H9 (cell line): ENCODE measurements around the gene ZNF423. TPM values are rescaled to one million over a fixed set of nuclear protein-coding genes. Genes with fewer than 3 reads are reported as not detected.

Experiments used
- DNase-seq: peaks from one replicate; pipeline ENCODE4 v3.0.0-alpha.2; 2017
- H2AFZ ChIP-seq: one replicate; pipeline ENCODE4 v1.6.1; 2013; ENCODE audit warnings: mild to moderate bottlenecking, low read length, control low read depth, moderate library complexity
- H2AK5ac ChIP-seq: 2 replicates; pipeline ENCODE4 v1.6.1; 2013; ENCODE audit warnings: low read length, control low read depth, mixed read lengths; ENCODE audit not compliant: insufficient read length
- H2BK120ac ChIP-seq: one replicate; pipeline ENCODE4 v1.6.1; 2013; ENCODE audit warnings: low read depth, mild to moderate bottlenecking, low read length, control low read depth, inconsistent platforms; ENCODE audit not compliant: poor library complexity, severe bottlenecking
- H2BK12ac ChIP-seq: 2 replicates; pipeline ENCODE4 v1.6.1; 2013; ENCODE audit warnings: low read length, control low read depth, mixed read lengths, low read depth; ENCODE audit not compliant: insufficient read length
- H2BK15ac ChIP-seq: 2 replicates; pipeline ENCODE4 v1.6.1; 2013; ENCODE audit warnings: low read depth, low read length, control low read depth
- H2BK20ac ChIP-seq: one replicate; pipeline ENCODE4 v1.6.1; 2013; ENCODE audit warnings: low read depth, mild to moderate bottlenecking, low read length, control low read depth, inconsistent platforms; ENCODE audit not compliant: poor library complexity, severe bottlenecking
- H2BK5ac ChIP-seq: 2 replicates; pipeline ENCODE4 v1.6.1; 2013; ENCODE audit warnings: low read length, control low read depth, mixed read lengths; ENCODE audit not compliant: insufficient read length
- H3K14ac ChIP-seq: 2 replicates; pipeline ENCODE4 v1.6.1; 2013; ENCODE audit warnings: low read length, control low read depth; ENCODE audit not compliant: insufficient read depth
- H3K18ac ChIP-seq: 2 replicates; pipeline ENCODE4 v1.6.1; 2013; ENCODE audit warnings: low read depth, mild to moderate bottlenecking, mixed read lengths, low read length, control low read depth; ENCODE audit not compliant: insufficient read length
- H3K23ac ChIP-seq: 2 replicates; pipeline ENCODE4 v1.6.1; 2013; ENCODE audit warnings: low read length, control low read depth, mixed read lengths, low read depth; ENCODE audit not compliant: insufficient read length
- H3K23me2 ChIP-seq: 2 replicates; pipeline ENCODE4 v1.6.1; 2013; ENCODE audit warnings: low read depth, mild to moderate bottlenecking, mixed read lengths, low read length, control low read depth; ENCODE audit not compliant: insufficient read length, poor library complexity, severe bottlenecking
- H3K27ac ChIP-seq: 2 replicates; pipeline ENCODE4 v1.5.1; 2013; ENCODE audit warnings: low read length, control low read depth, mixed read lengths, low read depth; ENCODE audit not compliant: insufficient read length
- H3K27me3 ChIP-seq: 2 replicates; pipeline ENCODE4 v1.6.1; 2013; ENCODE audit warnings: low read length, control low read depth, inconsistent platforms; ENCODE audit not compliant: insufficient read depth
- H3K4ac ChIP-seq: 2 replicates; pipeline ENCODE4 v1.6.1; 2013; ENCODE audit warnings: low read depth, mild to moderate bottlenecking, control low read depth, inconsistent platforms, low read length, moderate library complexity
- H3K4me1 ChIP-seq: 2 replicates; pipeline ENCODE4 v1.6.1; 2013; ENCODE audit warnings: low read length, control low read depth, inconsistent platforms; ENCODE audit not compliant: insufficient read depth
- H3K4me2 ChIP-seq: 2 replicates; pipeline ENCODE4 v1.6.1; 2013; ENCODE audit warnings: low read length, control low read depth, mixed read lengths; ENCODE audit not compliant: insufficient read length, insufficient read depth
- H3K56ac ChIP-seq: 2 replicates; pipeline ENCODE4 v1.6.1; 2013; ENCODE audit warnings: low read depth, mild to moderate bottlenecking, mixed read lengths, low read length, control low read depth; ENCODE audit not compliant: insufficient read length
- H3K79me1 ChIP-seq: 2 replicates; pipeline ENCODE4 v1.6.1; 2013; ENCODE audit warnings: low read depth, mild to moderate bottlenecking, moderate library complexity, low read length, control low read depth, inconsistent platforms; ENCODE audit not compliant: insufficient read depth, poor library complexity, severe bottlenecking
- H3K79me2 ChIP-seq: 2 replicates; pipeline ENCODE4 v1.6.1; 2013; ENCODE audit warnings: low read length, control low read depth, inconsistent platforms; ENCODE audit not compliant: insufficient read depth
- H3K9ac ChIP-seq: 2 replicates; pipeline ENCODE4 v1.6.1; 2013; ENCODE audit warnings: low read length, control low read depth, mixed read lengths; ENCODE audit not compliant: insufficient read length; ENCODE audit errors: extremely low read depth
- H3K9me3 ChIP-seq: one replicate; pipeline ENCODE4 v1.6.1; 2013; ENCODE audit warnings: low read depth, low read length, inconsistent platforms; ENCODE audit not compliant: control insufficient read depth
- H3T11ph ChIP-seq: one replicate; pipeline ENCODE4 v1.6.1; 2013; ENCODE audit warnings: mild to moderate bottlenecking, low read length, control low read depth, inconsistent platforms
- H4K20me1 ChIP-seq: one replicate; pipeline ENCODE4 v1.6.1; 2013; ENCODE audit not compliant: control insufficient read depth, insufficient read length, insufficient read depth
- H4K5ac ChIP-seq: 2 replicates; pipeline ENCODE4 v1.6.1; 2013; ENCODE audit warnings: low read depth, mild to moderate bottlenecking, mixed read lengths, low read length, control low read depth; ENCODE audit not compliant: insufficient read length
- H4K8ac ChIP-seq: replicated peaks from 2 replicates; pipeline ENCODE4 v1.6.1; 2013; ENCODE audit warnings: low read length, control low read depth, mixed read lengths, low read depth; ENCODE audit not compliant: insufficient read length
- H4K91ac ChIP-seq: 2 replicates; pipeline ENCODE4 v1.6.1; 2013; ENCODE audit warnings: low read depth, mild to moderate bottlenecking, moderate library complexity, mixed read lengths, low read length, control low read depth; ENCODE audit not compliant: insufficient read length
- H3K27ac Mint-ChIP-seq, 3 experiments: 2 replicates in 2 of 3; 3 replicates in 1 of 3; pipeline ENCODE4 v1.8.0; 2020 to 2021; ENCODE audit warnings: mixed read lengths in 3 of 3, mild to moderate bottlenecking in 1 of 3, moderate library complexity in 1 of 3
- H3K27me3 Mint-ChIP-seq: 2 replicates; pipeline ENCODE4 v1.8.0; 2021; ENCODE audit warnings: low read depth, mild to moderate bottlenecking, moderate library complexity, mixed read lengths
- H3K36me3 Mint-ChIP-seq, 3 experiments: 2 replicates in 2 of 3; 3 replicates in 1 of 3; pipeline ENCODE4 v1.8.0; 2020 to 2021; ENCODE audit warnings: low read depth in 3 of 3, mixed read lengths in 3 of 3; ENCODE audit not compliant: insufficient read depth in 1 of 3
- H3K4me1 Mint-ChIP-seq, 2 experiments: 2 replicates each; pipeline ENCODE4 v1.8.0; 2020; ENCODE audit warnings: mixed read lengths in 2 of 2
- H3K4me3 Mint-ChIP-seq, 2 experiments: 2 replicates in 1 of 2; 3 replicates in 1 of 2; pipeline ENCODE4 v1.8.0; 2020 to 2021; ENCODE audit warnings: mild to moderate bottlenecking in 2 of 2, mixed read lengths in 2 of 2, moderate library complexity in 1 of 2
- H3K9me3 Mint-ChIP-seq, 2 experiments: 2 replicates in 1 of 2; 3 replicates in 1 of 2; pipeline ENCODE4 v1.8.0; 2020; ENCODE audit warnings: mild to moderate bottlenecking in 2 of 2, mixed read lengths in 2 of 2, moderate library complexity in 1 of 2
- CTCF ChIP-seq: fragments of 200-600 bp; sonication (generic); conservative IDR thresholded peaks from 3 replicates; pipeline ENCODE4 v1.8.0; 2021; ENCODE audit warnings: antibody characterized with exemption, mild to moderate bottlenecking
- WGBS: extraction: QIAGEN DNeasy Blood & Tissue Kit; methylation state at CpG from one replicate; pipeline ENCODE4 v1.1.7; 2013; ENCODE audit warnings: missing lambda C conversion rate, low lambda C conversion rate, mixed read lengths; ENCODE audit not compliant: insufficient read length; ENCODE audit errors: extremely low coverage; 5-methylcytosine and 5-hydroxymethylcytosine counted together
- total RNA-seq: library from RNA; stranded (reverse); gene quantifications from 2 replicates; pipeline ENCODE4 v1.2.1, GENCODE V29; 2021

ZNF423 gene
- total RNA-seq, 1 experiment from 2014 or later = 51.5 TPM

GRCh38 chr16:49734331-49734730 lies 121.6 kb downstream of the ZNF423 start:
- no peak overlapping the region for H3K23ac ChIP-seq
- no peak overlapping the region for H3K14ac ChIP-seq
- Mint-ChIP-seq H3K4me1 (peaks cover 26 to 31% of the 10 kb centered on the region in 2 experiments), H3K36me3 (peaks cover 19 to 24% (median 20%) of the 10 kb centered on the region in 3 experiments), H3K27me3 (no peaks in the 10 kb centered on the region; the same call in 1 of the 2 replicates), H3K4me3 (no peak overlapping the region), H3K9me3 (peaks cover 11 to 14% of the 10 kb centered on the region in 2 experiments), H3K27ac (peak overlapping the region in 1 of 3 experiments; percentile 30; a peak in 1 of 7 replicates)
- H3K18ac ChIP-seq = no peak overlapping the region
- no peak overlapping the region for H3K4ac ChIP-seq
- no peak overlapping the region for H2BK5ac ChIP-seq
- no CpG with 5 or more reads among the region's 10 CpGs for WGBS
- no peaks in the 10 kb centered on the region for H4K20me1 ChIP-seq
- H2BK15ac ChIP-seq = no peak overlapping the region
- DNase-seq = no peak
- H3K27ac ChIP-seq = no peak overlapping the region
- no peak overlapping the region for H2BK120ac ChIP-seq
- no peaks in the 10 kb centered on the region; the same call in 1 of the 2 replicates for H3K4me1 ChIP-seq
- no peaks in the 10 kb centered on the region for H3K23me2 ChIP-seq
- H3K79me1 ChIP-seq = no peaks in the 10 kb centered on the region
- no peak overlapping the region for H2AFZ ChIP-seq
- no peaks in the 10 kb centered on the region for H3K27me3 ChIP-seq
- no peak overlapping the region for H3K4me2 ChIP-seq
- no peak overlapping the region for H3K56ac ChIP-seq
- H4K91ac ChIP-seq = no peak overlapping the region
- H3K9me3 ChIP-seq = peaks cover 7% of the 10 kb centered on the region
- TF ChIP-seq CTCF = no peak
- H4K5ac ChIP-seq = no peak overlapping the region
- H3K9ac ChIP-seq = no peak overlapping the region
- no peak overlapping the region for H4K8ac ChIP-seq
- no peaks in the 10 kb centered on the region; the same call in 1 of the 2 replicates for H3K79me2 ChIP-seq
- no peak overlapping the region for H2AK5ac ChIP-seq
- H3T11ph ChIP-seq = no peak overlapping the region
- H2BK12ac ChIP-seq = no peak overlapping the region
- H2BK20ac ChIP-seq = no peak overlapping the region
